B cell (primary cell): ENCODE data around the gene KCTD5.

ENCODE experiments used
- EZH2 ChIP-seq: IDR thresholded peaks from 2 replicates; pipeline ENCODE4 v1.6.1; 2012; ENCODE audit warnings: borderline replicate concordance, low read depth, mild to moderate bottlenecking, moderate library complexity, low read length; ENCODE audit not compliant: insufficient read depth, poor library complexity, severe bottlenecking
- TF ChIP-seq, protein P1 (sequence below): fragments of 200-600 bp; IDR thresholded peaks from one replicate; pipeline ENCODE4 v1.8.0; 2022; ENCODE audit warnings: antibody characterized with exemption, mild to moderate bottlenecking

DNA sequence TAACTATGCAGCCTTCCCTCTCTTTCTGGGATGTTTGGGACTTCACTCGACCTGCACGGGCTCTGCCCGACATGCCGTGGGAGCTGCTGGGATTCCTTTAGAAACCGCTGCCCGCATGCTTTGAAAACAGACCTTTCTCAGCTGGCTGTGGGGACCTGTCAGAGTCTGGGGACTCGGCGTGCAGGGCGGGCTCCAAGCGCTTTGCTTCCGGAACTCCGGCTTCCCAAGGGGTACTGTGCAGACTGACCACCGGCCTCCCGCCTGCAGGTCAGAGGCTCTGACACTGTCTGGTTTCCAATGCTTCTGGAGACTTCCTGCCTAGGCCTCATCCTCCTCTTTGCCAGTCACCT lies 25.9 kb downstream of the KCTD5 start:
- TF ChIP-seq, protein P1, sequence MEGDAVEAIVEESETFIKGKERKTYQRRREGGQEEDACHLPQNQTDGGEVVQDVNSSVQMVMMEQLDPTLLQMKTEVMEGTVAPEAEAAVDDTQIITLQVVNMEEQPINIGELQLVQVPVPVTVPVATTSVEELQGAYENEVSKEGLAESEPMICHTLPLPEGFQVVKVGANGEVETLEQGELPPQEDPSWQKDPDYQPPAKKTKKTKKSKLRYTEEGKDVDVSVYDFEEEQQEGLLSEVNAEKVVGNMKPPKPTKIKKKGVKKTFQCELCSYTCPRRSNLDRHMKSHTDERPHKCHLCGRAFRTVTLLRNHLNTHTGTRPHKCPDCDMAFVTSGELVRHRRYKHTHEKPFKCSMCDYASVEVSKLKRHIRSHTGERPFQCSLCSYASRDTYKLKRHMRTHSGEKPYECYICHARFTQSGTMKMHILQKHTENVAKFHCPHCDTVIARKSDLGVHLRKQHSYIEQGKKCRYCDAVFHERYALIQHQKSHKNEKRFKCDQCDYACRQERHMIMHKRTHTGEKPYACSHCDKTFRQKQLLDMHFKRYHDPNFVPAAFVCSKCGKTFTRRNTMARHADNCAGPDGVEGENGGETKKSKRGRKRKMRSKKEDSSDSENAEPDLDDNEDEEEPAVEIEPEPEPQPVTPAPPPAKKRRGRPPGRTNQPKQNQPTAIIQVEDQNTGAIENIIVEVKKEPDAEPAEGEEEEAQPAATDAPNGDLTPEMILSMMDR: no peak
- TF ChIP-seq EZH2: no peak
